Upper lobe of left lung (tissue), 4 donors: ENCODE data around the gene GCK.

Experiments used
- CTCF ChIP-seq, 6 experiments: fragments of 450-650 bp in 4 of 6; fragments of 200-600 bp in 2 of 6; sonication (generic) in 2 of 6; IDR thresholded peaks; one replicate each; pipeline ENCODE4 v1.5.1; 2016 to 2019; ENCODE audit warnings: antibody characterized with exemption in 6 of 6
- POLR2A ChIP-seq, 4 donors: fragments of 450-650 bp; IDR thresholded peaks; one replicate each; pipeline ENCODE4 v1.5.1; 2016 to 2017; ENCODE audit warnings: antibody characterized with exemption in 4 of 4, mild to moderate bottlenecking in 2 of 4
- POLR2AphosphoS5 ChIP-seq, 2 donors: sonication (generic); formaldehyde crosslinking; IDR thresholded peaks; one replicate each; pipeline ENCODE4 v1.5.1; 2017; ENCODE audit warnings: antibody characterized with exemption in 2 of 2

GRCh38 chr7:44158096-44158872, 31.0 kb downstream of the GCK start:
- TF ChIP-seq POLR2A (IDR thresholded peaks at IDR 0.05), result no peak
- no peak for TF ChIP-seq CTCF (IDR thresholded peaks at IDR 0.05)
- TF ChIP-seq POLR2AphosphoS5 (IDR thresholded peaks at IDR 0.05), result no peak
